ENCODE measurements around the gene MAGI1. TPM values are rescaled to one million over a fixed set of nuclear protein-coding genes. Genes with fewer than 3 reads are reported as not detected.

The MAGI1 gene
- total RNA-seq, 1 donor from 2014 or later: 45.8 TPM

DNA sequence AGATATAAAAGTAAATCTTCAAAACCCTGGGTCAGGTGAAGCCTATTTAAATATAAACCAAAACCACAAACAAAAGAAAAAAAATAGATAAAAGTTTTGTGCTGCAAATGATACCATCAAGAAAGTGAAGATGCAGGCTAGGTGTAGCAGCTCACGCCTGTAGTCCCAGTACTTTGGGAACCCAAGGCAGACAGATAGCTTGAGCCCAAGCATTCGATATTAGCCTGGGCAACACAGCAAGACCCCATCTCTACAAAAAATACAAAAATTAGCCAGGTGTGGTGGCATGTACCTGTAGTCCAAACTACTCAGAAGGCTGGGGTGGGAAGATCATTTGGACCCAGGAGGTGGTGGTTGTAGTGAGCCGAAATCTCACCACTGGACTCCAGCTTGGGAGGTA, 164.8 kb downstream of the MAGI1 start:
- Histone ChIP-seq H3K9me3 (no peaks in the 10 kb centered on the region), H3K4me1 (peaks cover 4% of the 10 kb centered on the region), H3K4me3 (no peak overlapping the region), H3K36me3 (no peaks in the 10 kb centered on the region), H3K27ac (no peak overlapping the region), H3K27me3 (no peaks in the 10 kb centered on the region)
- intact Hi-C loops (cut with DNase I): no loop called here
- TF ChIP-seq, protein P1, sequence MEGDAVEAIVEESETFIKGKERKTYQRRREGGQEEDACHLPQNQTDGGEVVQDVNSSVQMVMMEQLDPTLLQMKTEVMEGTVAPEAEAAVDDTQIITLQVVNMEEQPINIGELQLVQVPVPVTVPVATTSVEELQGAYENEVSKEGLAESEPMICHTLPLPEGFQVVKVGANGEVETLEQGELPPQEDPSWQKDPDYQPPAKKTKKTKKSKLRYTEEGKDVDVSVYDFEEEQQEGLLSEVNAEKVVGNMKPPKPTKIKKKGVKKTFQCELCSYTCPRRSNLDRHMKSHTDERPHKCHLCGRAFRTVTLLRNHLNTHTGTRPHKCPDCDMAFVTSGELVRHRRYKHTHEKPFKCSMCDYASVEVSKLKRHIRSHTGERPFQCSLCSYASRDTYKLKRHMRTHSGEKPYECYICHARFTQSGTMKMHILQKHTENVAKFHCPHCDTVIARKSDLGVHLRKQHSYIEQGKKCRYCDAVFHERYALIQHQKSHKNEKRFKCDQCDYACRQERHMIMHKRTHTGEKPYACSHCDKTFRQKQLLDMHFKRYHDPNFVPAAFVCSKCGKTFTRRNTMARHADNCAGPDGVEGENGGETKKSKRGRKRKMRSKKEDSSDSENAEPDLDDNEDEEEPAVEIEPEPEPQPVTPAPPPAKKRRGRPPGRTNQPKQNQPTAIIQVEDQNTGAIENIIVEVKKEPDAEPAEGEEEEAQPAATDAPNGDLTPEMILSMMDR (IDR thresholded peaks at IDR 0.05): no peak
- ATAC-seq (no peak), DNase-seq (no peak)

DNA sequence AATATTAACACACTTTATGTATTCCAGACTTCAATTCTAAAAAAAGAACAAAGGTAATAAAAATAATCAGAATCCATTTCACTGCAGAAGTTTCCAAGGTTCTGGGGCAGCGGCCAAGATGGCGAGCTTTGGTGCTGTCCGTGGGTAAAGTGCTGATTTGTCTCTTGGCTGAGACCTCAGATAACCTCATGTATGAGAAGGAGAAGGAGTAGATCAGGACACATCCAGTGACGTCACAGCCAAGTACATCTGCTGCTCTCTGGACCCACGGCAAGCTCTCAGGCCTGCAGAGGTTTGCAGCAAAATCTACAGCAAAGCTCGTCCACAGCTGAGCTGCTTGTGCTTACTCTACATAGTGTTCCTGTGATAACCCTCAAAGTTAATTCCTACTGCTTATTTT, 165.7 kb downstream of the MAGI1 start:
- intact Hi-C loops (cut with DNase I): no loop called here
- no peaks in the 10 kb centered on the region for H3K36me3 ChIP-seq
- H3K9me3 ChIP-seq: no peaks in the 10 kb centered on the region
- H3K27me3 ChIP-seq: no peaks in the 10 kb centered on the region
- ATAC-seq (no peak), DNase-seq (no peak)
- peaks cover 4% of the 10 kb centered on the region for H3K4me1 ChIP-seq
- H3K4me3 ChIP-seq: no peak overlapping the region
- TF ChIP-seq, protein P1 (IDR thresholded peaks at IDR 0.05): no peak
- no peak overlapping the region for H3K27ac ChIP-seq

DNA sequence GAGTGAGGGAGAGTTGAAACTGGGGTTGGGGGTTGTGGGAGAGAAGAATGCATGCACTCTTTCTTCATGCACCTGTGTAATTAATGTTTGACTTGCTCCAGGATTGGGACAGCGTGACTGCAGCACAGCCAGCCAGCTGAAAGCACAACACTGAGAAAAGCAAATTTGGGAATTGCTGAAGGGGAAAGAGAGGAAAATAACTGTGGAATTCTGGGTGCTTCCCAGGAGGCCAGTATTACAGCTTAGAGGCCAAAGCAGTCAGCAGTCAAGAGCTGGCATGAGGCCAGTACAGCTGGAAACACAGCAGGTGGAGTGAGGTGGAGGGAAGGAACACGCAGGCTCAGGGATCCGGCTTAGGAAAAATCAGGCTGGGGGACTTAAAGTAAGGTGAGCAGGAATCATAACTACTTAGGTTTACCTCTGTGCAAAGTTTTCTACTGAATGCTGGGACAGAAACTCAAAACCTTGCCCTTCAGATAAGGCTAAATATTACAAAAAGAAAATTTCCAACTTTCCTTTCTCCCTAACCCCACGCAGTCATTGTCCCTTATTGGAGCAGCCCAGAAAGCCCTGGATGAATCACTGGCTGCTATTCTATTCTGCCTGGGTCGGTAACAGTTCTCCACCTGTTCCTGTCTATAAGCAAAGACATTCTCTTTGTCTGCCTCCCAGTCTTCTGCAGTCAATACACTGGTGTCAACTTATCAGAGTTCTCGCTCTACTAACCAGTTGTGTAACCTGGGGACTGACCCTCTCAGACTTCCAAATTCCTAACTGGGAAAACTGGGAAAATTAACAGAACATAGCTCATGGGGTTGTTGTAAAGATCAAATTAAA, 167.2 kb downstream of the MAGI1 start:
- intact Hi-C loops (cut with DNase I): no loop called here

DNA sequence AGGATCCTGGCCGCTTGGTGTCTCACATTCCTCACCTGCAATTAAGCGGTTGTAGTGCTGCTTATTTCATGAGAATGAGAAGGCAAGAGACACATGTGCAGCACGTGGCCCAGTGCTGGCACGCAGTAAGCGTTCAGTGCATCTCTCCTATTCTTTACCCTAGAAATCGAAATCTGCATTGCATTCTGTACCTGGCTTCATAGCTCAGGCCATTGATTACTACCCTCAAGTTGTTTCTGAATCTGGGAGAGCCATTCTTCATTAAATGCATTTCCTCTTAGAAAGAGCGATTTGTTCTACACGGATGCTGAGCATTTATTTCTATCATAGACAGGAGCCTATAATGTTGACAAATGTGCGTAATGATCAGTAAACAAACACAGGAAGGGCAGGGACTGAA, 168.9 kb downstream of the MAGI1 start:
- Histone ChIP-seq H3K9me3 (no peaks in the 10 kb centered on the region), H3K27me3 (no peaks in the 10 kb centered on the region), H3K4me3 (no peak overlapping the region), H3K4me1 (peaks cover 4% of the 10 kb centered on the region), H3K36me3 (no peaks in the 10 kb centered on the region), H3K27ac (no peak overlapping the region)
- TF ChIP-seq, protein P1 (IDR thresholded peaks at IDR 0.05): no peak
- ATAC-seq (no peak), DNase-seq (no peak)
- intact Hi-C loops (cut with DNase I): no loop called here

More for the DNA sequence above, 167.2 kb downstream of the MAGI1 start:
- Histone ChIP-seq H3K27ac (no peak overlapping the region), H3K4me1 (peaks cover 4% of the 10 kb centered on the region), H3K36me3 (no peaks in the 10 kb centered on the region), H3K4me3 (no peak overlapping the region), H3K27me3 (no peaks in the 10 kb centered on the region), H3K9me3 (no peaks in the 10 kb centered on the region)
- ATAC-seq (peak; percentile 60), DNase-seq (no peak)
- TF ChIP-seq, protein P1 (IDR thresholded peaks at IDR 0.05): no peak

DNA sequence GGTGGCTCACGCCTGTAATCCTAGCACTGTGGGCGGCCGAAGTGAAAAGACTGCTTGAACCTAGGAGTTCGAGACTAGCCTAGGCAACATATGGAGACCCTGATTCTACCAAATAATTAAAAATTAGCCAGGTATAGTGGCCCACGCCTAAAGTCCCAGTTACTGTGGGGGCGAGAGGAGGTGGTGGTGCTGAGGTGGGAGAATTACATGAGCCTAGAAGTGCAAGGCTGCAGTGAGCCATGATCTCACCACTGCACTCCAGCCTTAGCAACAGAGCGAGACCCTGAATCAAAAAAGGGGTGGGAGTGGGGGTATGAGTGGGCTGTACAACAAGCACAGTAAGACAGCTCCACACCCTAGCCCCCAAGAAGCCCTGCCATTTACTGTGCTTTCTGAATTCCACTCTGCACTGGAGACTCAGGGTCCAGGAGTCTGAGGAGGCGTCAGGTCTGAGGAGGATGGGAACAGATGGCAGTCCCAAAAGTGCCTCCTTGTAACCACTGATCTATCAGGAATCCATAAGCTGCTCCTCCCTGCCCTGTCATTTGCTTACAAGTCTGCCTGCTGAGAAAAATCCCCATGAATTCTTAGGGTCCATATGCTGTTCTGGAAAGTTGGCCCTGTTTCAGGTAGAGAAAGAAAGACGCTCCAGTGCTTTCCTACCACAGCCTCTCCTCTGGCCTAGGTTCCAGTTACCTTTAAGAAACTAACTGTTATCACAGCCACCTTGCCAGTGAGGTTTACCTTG, 171.1 kb downstream of the MAGI1 start:
- Histone ChIP-seq H3K9me3 (no peaks in the 10 kb centered on the region), H3K27me3 (no peaks in the 10 kb centered on the region), H3K4me3 (no peak overlapping the region), H3K36me3 (no peaks in the 10 kb centered on the region), H3K27ac (no peak overlapping the region), H3K4me1 (peaks cover 4% of the 10 kb centered on the region)
- ATAC-seq (no peak), DNase-seq (no peak)
- TF ChIP-seq, protein P1 (IDR thresholded peaks at IDR 0.05): no peak
- intact Hi-C loops (cut with DNase I): no loop called here
